GM19455 (cell line): ENCODE data around the gene SLC6A19.
"Not testable (repeated sequence)": the region's sequence is repeated elsewhere in the genome, so short reads cannot be mapped to it uniquely, and the experiment has no call there.

Source experiments
- ATAC-seq: cut with Tn5 transposase; IDR thresholded peaks from one replicate; pipeline ENCODE4 v1.9.1; 2021; ENCODE audit not compliant: unreplicated experiment

The SLC6A19 gene

DNA sequence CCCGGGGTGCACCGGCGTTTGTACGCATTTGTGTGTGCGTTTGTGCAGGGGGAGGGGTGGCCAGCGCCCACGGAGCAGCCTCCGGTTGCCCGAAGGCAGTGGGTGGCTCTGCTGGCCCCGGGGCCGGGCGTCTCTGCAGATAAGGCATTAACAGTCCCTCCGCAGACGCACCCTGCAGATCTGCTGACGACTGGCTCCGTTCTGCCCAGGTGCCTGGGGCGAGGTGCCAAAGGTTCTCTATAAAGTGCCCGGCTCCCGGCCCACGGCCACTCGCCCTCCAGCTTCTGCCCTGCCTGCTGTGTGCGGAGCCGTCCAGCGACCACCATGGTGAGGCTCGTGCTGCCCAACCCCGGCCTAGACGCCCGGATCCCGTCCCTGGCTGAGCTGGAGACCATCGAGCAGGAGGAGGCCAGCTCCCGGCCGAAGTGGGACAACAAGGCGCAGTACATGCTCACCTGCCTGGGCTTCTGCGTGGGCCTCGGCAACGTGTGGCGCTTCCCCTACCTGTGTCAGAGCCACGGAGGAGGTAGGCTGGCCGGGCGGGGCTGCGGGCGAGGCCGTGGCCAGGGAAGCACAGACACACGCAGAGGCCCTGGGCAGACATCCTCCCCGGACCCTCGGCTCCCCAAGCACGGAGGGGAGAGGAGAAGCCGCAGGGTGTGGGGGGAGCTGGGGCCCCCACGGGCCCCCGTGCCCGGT, at the start of gene SLC6A19:
Gene SLC6A19 (plus strand): TSS at position 269 of the 699 bp plus-strand sequence. CDS start 56 bp downstream, at position 325.
- ATAC-seq, result no peak

DNA sequence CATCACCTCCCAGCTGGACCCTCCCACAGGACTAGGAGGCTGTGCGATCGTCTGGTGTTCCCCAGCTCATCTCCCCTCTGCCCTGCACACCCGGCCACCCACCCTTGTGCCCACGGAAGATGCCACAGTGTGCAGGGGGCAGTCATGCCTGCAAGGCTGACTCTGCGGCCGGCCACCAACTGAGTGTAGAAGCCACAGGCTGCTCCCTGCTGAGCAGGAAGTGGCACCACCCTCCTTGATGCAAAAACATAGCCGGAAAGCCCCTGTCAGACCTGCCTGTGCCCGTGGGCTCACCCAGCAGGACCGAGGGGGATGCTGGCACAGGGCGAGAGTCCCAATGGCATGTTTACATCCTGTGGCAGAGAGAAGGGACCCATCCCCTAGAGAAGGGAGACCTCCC, 49.2 kb upstream of the SLC6A19 start:
- ATAC-seq, result no peak

DNA sequence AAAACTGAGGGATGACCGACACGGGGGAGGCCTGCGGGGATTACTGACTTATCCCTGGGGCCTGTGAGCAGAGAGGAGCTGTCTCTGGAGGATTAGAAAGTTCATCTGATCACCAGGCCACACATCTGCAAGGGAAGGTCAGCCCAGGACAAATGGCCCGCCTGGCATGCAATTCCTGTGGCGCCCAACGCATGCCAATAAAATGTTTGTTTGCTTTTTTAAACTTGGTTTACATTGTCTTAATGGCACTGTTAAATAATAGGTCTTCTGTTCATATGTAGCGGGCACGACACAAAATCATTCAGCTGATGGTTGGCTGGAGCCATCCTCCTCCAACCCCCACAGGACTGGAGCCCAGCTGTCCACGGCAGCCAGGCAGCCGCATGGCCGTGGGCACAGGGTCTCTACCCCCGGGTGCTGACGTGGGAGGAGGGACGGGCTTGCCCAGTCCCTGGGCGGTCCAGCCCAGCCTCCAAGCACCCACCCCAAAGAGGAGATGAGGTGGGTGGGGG, 48.6 kb upstream of the SLC6A19 start:
- ATAC-seq, result no peak

DNA sequence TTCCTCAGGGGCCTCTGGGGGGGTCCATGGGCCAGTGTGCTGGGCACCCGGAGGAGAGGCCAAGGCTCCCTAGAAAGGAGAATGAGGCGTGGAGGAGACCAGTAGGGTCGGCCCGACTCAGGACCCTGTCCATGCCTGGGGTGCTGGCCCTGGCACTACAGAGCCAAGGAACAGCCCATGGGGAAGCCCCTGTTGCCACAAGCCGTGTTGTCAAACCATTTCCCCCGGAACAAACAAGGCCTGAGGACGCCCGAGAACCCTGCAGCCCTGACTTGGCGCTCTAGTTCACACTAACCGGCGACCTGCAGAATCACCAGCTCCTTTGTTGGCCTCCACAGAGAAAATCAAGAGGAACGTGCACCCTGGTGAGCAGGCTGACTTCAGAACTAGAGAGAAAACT, 48.0 kb upstream of the SLC6A19 start:
- ATAC-seq, result no peak

DNA sequence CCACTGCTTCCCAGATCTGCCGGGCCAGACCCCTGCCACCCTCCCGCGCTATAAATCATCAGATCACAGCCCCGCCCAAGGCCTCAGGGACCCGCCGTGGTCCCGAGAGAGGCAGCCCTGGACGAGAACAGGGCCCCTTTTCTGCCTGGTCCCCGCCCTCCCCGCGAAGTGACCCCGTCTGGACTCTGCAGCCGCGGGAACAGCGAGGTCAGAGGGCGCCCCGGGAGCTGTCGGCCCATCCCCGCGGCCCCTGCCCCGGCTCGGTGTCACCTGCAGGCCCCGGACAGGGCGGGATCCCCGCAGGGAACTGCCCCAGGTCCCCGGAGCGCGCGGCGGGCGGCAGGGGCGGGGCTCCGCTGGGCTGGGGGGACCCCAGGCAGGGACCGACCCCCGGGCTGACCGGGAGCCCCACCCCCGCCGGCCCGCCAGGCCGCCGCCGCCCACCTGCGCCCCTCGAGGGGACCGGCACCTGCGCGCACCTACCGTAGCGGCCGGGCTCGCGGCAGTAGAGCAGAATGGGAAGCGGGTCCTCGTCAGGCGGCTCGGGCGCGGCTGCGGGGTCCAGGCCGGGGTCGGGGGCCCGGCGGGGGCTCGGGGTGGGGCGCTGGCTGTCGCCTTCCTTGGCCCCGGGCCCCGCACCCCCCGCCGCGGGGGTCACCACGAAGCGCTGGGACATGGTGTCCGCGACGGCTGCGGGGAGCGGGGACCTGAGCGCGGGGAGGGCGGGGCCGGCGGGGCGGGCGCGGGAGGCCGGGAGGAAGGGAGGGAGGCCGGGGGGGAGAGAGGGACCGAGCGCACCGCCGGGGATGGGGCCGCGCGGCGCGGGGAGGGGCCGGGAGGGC, 46.0 kb upstream of the SLC6A19 start:
- no peak for ATAC-seq

GRCh38 chr5:1156033-1156753, 45.2 kb upstream of the SLC6A19 start:
- ATAC-seq, result no peak

DNA sequence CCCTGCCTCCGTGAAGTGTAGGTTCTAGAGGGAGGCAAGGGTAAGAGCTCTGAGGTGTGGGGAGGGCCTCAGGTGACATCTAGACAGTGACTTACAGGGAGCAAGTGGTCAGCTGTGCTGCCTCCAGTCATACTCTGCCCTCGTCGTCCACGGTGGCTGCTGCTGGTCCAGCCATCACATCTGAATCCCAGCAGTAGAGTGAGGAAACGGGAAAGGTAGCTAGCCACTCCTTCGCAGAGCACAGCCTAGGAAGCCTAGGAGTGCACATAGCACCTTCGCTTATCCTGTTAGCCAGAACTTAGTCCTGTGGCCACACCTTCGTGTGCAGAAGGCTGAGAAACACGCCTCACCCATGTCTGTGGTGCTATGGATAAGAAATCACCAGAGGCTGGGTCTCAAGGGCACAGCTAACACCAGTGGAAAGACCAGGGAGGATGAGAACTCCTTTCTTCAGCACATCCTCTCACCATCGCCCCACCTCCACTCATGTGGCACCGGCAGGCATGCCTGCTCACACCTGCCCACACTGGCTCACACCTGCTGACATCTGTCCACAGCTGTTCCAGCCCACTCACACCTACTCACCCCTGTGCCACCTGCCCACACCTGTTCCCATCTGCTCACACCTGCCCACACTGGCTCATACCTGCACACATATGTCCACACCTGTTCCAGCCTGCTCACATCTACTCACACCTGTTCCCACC, 44.5 kb upstream of the SLC6A19 start:
- no peak for ATAC-seq

DNA sequence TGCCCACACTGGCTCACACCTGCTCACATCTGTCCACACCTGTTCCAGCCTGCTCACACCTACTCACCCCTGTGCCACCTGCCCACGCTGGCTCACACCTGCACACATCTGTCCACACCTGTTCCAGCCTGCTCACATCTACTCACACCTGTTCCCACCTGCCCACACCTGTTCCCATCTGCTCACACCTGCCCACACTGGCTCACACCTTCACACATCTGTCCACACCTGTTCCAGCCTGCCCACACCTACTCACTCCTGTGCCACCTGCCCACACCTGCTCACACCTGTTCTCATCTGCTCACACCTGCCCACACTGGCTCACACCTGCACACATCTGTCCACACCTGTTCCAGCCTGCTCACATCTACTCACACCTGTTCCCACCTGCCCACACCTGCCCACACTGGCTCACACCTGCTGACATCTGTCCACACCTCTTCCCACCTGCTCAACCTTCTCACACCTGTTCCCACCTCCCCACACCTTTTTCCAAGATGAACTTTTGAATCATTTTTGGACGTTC, 43.9 kb upstream of the SLC6A19 start:
- not testable (repeated sequence) for ATAC-seq

- no peak for ATAC-seq
Measured at GRCh38 chr5:1158647-1159340, 42.6 kb upstream of the SLC6A19 start.

DNA sequence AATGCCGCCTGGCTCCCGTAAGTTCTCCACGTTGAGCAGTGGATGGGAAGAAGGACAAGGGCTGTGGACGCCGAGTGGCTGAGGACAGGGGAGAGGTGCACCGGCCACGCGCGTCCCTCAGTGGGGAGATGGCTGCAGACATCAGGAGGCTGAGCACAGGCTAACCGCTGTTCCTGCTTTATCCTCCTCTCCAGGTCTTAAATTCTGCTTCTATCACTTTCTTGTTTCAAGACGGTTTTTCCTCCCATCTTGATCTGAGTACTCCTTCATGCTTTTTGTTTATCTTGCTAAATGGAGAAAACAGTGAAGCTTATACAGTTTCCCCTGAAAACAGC, 42.1 kb upstream of the SLC6A19 start:
- ATAC-seq, result no peak

DNA sequence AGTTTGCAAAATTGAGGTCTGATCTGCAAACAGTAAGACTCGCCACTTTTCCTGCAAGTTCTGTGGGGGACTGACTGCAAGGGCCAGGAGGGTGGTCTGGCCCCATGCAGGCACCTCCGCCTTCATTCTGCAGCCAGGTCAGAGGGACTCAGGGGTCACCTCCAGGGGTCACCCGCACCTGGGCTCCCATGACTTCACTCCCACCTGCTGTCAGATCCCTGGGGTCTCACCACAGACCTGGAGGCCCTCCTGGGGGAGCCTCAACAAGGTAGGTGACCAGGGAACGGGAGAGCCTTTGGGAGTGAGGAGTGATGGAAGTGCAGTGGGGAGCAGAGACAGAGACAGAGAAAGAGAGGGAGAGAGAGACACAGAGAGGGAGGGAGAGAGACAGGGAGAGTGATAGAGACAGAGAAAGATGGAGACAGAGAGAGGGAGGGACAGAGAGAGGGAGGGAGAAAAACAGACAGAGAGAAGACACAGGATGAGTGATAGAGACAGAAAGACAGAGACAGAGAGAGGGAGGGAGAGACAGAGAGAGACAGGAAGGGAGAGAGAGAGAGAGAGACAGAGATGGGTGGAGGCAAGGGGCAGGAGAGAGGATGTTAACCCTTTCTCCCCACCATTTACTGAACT, 41.5 kb upstream of the SLC6A19 start:
- ATAC-seq, result no peak

GRCh38 chr5:1161108-1161832, 40.1 kb upstream of the SLC6A19 start:
- ATAC-seq, result no peak

- no peak for ATAC-seq
Measured at GRCh38 chr5:1161833-1162229, 39.6 kb upstream of the SLC6A19 start.

GRCh38 chr5:1162276-1162675, 39.1 kb upstream of the SLC6A19 start:
- no peak for ATAC-seq

- ATAC-seq, result no peak
Measured at GRCh38 chr5:1162751-1163150, 38.6 kb upstream of the SLC6A19 start.

- no peak for ATAC-seq
Measured at GRCh38 chr5:1163366-1163765, 38.0 kb upstream of the SLC6A19 start.

- no peak for ATAC-seq
Measured at GRCh38 chr5:1163879-1164278, 37.5 kb upstream of the SLC6A19 start.

GRCh38 chr5:1164696-1165630, 36.4 kb upstream of the SLC6A19 start:
- ATAC-seq, result no peak
